ENCODE data around the gene SYNGR2.

The SYNGR2 gene

GRCh38 chr17:78126895-78127238 is 41.5 kb upstream of the SYNGR2 start:
- DNase-seq (ENCODE audit: extremely low read depth, low read depth): no peak
- no peak for TF ChIP-seq CTCF (IDR thresholded peaks at IDR 0.05; ENCODE audit: low read depth, low read length, missing control alignments)
- H3K4me3 ChIP-seq (replicated peaks; ENCODE audit: low read depth, low read length): no peak overlapping the region

- TF ChIP-seq CTCF (IDR thresholded peaks at IDR 0.05; ENCODE audit: low read depth, low read length, missing control alignments): no peak
- DNase-seq (ENCODE audit: extremely low read depth, low read depth): no peak
- peak overlapping the region; percentile 59 for H3K4me3 ChIP-seq (replicated peaks; ENCODE audit: low read depth, low read length)
Measured at GRCh38 chr17:78127239-78127887, 41.0 kb upstream of the SYNGR2 start.

GRCh38 chr17:78127888-78128550 is 40.4 kb upstream of the SYNGR2 start:
- H3K4me3 ChIP-seq (replicated peaks; ENCODE audit: low read depth, low read length): peak overlapping the region; percentile 59
- TF ChIP-seq CTCF (IDR thresholded peaks at IDR 0.05; ENCODE audit: low read depth, low read length, missing control alignments): no peak
- no peak for DNase-seq (ENCODE audit: extremely low read depth, low read depth)

GRCh38 chr17:78128551-78129350 is 39.6 kb upstream of the SYNGR2 start, which contains the start of gene TMC6:
TSS of gene TMC6 (minus strand) at chr17:78128755. CDS start at chr17:78126832, 1,923 bp downstream.
- no peak for DNase-seq (ENCODE audit: extremely low read depth, low read depth)
- no peak for TF ChIP-seq CTCF (IDR thresholded peaks at IDR 0.05; ENCODE audit: low read depth, low read length, missing control alignments)
- H3K4me3 ChIP-seq (replicated peaks; ENCODE audit: low read depth, low read length): peak within 1 kb of the TSS; percentile 59

- H3K4me3 ChIP-seq (replicated peaks; ENCODE audit: low read depth, low read length): no peak overlapping the region
- no peak for DNase-seq (ENCODE audit: extremely low read depth, low read depth)
Measured at GRCh38 chr17:78129351-78130089, 38.9 kb upstream of the SYNGR2 start.

More at GRCh38 chr17:78129351-78130089, 38.9 kb upstream of the SYNGR2 start:
- no peak for TF ChIP-seq CTCF (IDR thresholded peaks at IDR 0.05; ENCODE audit: low read depth, low read length, missing control alignments)
